Ishikawa (cell line): Measurements from ENCODE around the gene OBSCN.
A peak's percentile ranks its signal among the peaks of the same experiment; 100 is the strongest.

Experiments used
- CEBPB ChIP-seq: IDR thresholded peaks from 2 replicates; pipeline ENCODE4 v1.6.1; 2012
- CREB1 ChIP-seq: IDR thresholded peaks from 2 replicates; pipeline ENCODE4 v1.6.1; 2012; ENCODE audit warnings: low read depth
- EGR1 ChIP-seq: IDR thresholded peaks from 2 replicates; pipeline ENCODE4 v1.6.1; 2012
- EP300 ChIP-seq: IDR thresholded peaks from 2 replicates; pipeline ENCODE4 v1.6.1; 2012; ENCODE audit warnings: borderline replicate concordance
- FOXM1 ChIP-seq: IDR thresholded peaks from 2 replicates; pipeline ENCODE4 v1.6.1; 2012; ENCODE audit warnings: low read depth, borderline replicate concordance
- MAX ChIP-seq: IDR thresholded peaks from 2 replicates; pipeline ENCODE4 v1.6.1; 2012
- NFIC ChIP-seq: IDR thresholded peaks from 2 replicates; pipeline ENCODE4 v1.6.1; 2012
- RAD21 ChIP-seq: IDR thresholded peaks from 2 replicates; pipeline ENCODE4 v1.6.1; 2012; ENCODE audit warnings: low read depth
- TAF1 ChIP-seq: IDR thresholded peaks from 2 replicates; pipeline ENCODE4 v1.6.1; 2012; ENCODE audit warnings: low read depth, mild to moderate bottlenecking
- TCF12 ChIP-seq: IDR thresholded peaks from 2 replicates; pipeline ENCODE4 v1.6.1; 2012; ENCODE audit warnings: low read depth
- TEAD4 ChIP-seq: IDR thresholded peaks from 2 replicates; pipeline ENCODE4 v1.6.1; 2012
- YY1 ChIP-seq: IDR thresholded peaks from 2 replicates; pipeline ENCODE4 v1.6.1; 2012; ENCODE audit warnings: low read depth
- ZBTB7A ChIP-seq: IDR thresholded peaks from 2 replicates; pipeline ENCODE4 v1.6.1; 2012; ENCODE audit warnings: low read depth
- TF ChIP-seq, protein P1 (sequence below): IDR thresholded peaks from 2 replicates; pipeline ENCODE4 v1.6.1; 2012; ENCODE audit warnings: low read depth, mild to moderate bottlenecking
- TF ChIP-seq, protein P2 (sequence below): IDR thresholded peaks from 2 replicates; pipeline ENCODE4 v1.6.1; 2012

OBSCN gene

DNA sequence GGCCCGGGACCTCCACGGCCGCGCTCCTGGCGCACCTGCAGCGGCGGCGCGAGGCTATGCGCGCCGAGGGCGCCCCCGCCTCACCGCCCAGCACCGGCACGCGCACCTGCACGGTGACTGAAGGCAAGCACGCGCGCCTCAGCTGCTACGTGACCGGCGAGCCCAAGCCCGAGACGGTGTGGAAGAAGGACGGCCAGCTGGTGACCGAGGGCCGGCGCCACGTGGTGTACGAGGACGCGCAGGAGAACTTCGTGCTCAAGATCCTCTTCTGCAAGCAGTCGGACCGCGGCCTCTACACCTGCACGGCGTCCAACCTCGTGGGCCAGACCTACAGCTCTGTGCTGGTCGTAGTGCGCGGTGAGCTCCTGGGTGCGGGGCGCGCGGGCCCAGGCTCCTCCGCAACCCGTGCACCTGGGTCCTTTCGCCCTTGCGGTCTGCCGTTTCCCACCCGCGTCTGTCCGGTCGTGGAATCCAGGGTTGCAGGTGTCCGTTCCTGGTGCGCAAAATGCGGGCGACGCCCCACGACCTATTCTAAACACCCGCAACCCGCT is 4.6 kb downstream of the OBSCN start:
- TF ChIP-seq, protein P1, sequence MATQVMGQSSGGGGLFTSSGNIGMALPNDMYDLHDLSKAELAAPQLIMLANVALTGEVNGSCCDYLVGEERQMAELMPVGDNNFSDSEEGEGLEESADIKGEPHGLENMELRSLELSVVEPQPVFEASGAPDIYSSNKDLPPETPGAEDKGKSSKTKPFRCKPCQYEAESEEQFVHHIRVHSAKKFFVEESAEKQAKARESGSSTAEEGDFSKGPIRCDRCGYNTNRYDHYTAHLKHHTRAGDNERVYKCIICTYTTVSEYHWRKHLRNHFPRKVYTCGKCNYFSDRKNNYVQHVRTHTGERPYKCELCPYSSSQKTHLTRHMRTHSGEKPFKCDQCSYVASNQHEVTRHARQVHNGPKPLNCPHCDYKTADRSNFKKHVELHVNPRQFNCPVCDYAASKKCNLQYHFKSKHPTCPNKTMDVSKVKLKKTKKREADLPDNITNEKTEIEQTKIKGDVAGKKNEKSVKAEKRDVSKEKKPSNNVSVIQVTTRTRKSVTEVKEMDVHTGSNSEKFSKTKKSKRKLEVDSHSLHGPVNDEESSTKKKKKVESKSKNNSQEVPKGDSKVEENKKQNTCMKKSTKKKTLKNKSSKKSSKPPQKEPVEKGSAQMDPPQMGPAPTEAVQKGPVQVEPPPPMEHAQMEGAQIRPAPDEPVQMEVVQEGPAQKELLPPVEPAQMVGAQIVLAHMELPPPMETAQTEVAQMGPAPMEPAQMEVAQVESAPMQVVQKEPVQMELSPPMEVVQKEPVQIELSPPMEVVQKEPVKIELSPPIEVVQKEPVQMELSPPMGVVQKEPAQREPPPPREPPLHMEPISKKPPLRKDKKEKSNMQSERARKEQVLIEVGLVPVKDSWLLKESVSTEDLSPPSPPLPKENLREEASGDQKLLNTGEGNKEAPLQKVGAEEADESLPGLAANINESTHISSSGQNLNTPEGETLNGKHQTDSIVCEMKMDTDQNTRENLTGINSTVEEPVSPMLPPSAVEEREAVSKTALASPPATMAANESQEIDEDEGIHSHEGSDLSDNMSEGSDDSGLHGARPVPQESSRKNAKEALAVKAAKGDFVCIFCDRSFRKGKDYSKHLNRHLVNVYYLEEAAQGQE = no peak
- TF ChIP-seq ZBTB7A (no peak), MAX (no peak), EP300 (no peak), CREB1 (no peak), FOXM1 (no peak), TAF1 (no peak), EGR1 (no peak), TEAD4 (no peak), RAD21 (no peak), YY1 (no peak), CEBPB (no peak), NFIC (no peak), TCF12 (no peak)
- TF ChIP-seq, protein P2, sequence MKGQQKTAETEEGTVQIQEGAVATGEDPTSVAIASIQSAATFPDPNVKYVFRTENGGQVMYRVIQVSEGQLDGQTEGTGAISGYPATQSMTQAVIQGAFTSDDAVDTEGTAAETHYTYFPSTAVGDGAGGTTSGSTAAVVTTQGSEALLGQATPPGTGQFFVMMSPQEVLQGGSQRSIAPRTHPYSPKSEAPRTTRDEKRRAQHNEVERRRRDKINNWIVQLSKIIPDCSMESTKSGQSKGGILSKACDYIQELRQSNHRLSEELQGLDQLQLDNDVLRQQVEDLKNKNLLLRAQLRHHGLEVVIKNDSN = no peak

DNA sequence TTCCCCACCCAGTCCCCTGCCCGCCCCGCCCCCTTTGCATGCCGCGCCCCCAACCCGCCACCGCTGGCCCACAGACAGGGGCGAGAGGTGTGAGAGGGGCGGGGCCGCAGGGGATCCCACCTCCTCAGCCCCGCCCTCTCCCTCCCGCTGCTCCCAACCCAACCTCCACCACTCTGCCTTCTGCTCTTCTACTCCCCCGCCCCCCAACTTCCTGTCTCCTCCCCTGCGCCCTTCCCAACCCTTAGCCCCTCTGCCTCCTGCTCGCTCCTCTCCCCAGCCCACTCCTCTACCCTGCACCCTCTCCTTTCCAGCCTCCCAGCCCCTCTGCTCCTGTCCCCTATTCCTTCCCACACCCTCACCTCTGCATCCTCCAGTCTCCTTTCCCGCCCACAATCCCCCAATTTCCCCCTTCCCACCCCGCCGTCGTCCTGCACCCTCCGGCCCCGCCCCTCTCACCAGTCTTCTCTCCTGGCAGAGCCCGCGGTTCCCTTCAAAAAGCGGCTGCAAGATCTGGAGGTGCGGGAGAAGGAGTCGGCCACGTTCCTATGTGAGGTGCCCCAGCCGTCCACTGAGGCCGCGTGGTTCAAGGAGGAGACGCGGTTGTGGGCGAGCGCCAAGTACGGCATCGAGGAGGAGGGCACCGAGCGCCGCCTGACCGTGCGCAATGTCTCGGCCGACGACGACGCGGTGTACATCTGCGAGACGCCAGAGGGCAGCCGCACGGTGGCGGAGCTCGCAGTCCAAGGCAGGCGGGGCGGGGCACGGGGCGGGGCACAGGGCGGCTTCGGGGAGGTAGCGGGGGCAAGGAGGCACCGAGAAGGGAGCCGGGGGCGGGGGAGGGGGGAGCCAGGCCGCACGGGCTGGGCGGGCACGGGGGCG is 5.4 kb downstream of the OBSCN start:
- TF ChIP-seq RAD21 = peak; percentile 61
- TF ChIP-seq CREB1 = 0 out of 2 replicates have a peak, but pooled peaks have one; percentile 27
- 0 out of 2 replicates have a peak, but pooled peaks have one; percentile 30 for TF ChIP-seq YY1
- no peak for TF ChIP-seq EP300
- TF ChIP-seq FOXM1 = no peak
- TF ChIP-seq NFIC = peak; percentile 37; the same call in 1 of the 2 replicates
- TF ChIP-seq, protein P2 = 0 out of 2 replicates have a peak, but pooled peaks have one; percentile 12
- TF ChIP-seq CEBPB = no peak
- 0 out of 2 replicates have a peak, but pooled peaks have one; percentile 14 for TF ChIP-seq TEAD4
- peak; percentile 85 for TF ChIP-seq MAX
- TF ChIP-seq TCF12 = no peak
- peak; percentile 68; the same call in 1 of the 2 replicates for TF ChIP-seq ZBTB7A

GRCh38 chr1:228213917-228214808 is 6.3 kb downstream of the OBSCN start:
- no peak for TF ChIP-seq MAX
- TF ChIP-seq TEAD4 = no peak
- 0 out of 2 replicates have a peak, but pooled peaks have one; percentile 14 for TF ChIP-seq EGR1
- no peak for TF ChIP-seq TCF12

DNA sequence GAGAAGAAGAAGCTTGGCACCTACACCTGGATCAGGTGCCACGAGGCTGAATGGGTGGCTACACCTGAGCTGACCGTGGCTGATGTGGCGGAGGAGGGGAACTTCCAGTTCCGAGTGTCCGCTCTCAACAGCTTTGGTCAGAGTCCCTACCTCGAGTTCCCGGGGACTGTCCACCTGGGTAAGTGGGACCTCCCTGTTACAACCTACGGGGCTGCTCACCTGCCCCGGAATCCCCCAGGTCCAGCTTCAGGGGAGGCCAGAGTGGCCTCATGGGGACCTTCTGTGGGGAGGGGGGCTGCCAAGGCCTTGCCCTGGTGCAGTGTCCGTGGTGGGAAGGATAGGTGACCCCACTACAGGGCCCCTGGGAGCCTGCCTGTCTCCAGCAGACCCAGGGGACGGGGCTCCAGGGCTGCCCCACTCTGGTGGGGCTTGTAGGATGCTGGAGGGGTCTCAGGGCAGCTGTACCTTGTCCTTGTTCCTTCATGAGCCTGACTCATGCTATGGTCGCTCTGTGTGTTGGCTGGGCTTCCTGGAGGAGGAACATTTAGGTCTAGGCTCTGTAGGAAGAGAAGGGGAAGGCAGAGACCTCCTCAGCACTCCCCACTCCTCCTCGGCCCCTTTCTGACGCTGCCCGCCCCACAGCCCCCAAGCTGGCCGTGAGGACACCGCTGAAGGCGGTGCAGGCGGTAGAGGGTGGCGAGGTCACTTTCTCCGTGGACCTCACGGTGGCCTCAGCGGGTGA is 7.2 kb downstream of the OBSCN start:
- no peak for TF ChIP-seq NFIC
- TF ChIP-seq, protein P1 = no peak
